Fibroblast of villous mesenchyme (primary cell): ENCODE data around the gene UPF3A. TPM values are rescaled to one million over a fixed set of nuclear protein-coding genes. Genes with fewer than 3 reads are reported as not detected.
"Not testable (repeated sequence)": the region's sequence is repeated elsewhere in the genome, so short reads cannot be mapped to it uniquely, and the experiment has no call there.

Source experiments
- DNase-seq: peaks from one replicate; pipeline ENCODE4 v3.0.0-alpha.2; 2010; ENCODE audit warnings: low read depth
- H3K4me3 ChIP-seq: 2 replicates; pipeline ENCODE4 v1.5.1; 2011; ENCODE audit warnings: low read depth, mild to moderate bottlenecking, low read length
- total RNA-seq: library from RNA; depleted of rRNA; stranded (reverse); fragments of >200 nt; gene quantifications from 2 replicates; pipeline ENCODE4 v1.2.3, GENCODE V29; 2012
- TF ChIP-seq, protein P1 (sequence below): IDR thresholded peaks from 2 replicates; pipeline ENCODE4 v1.5.1; 2012; ENCODE audit warnings: low read depth, mild to moderate bottlenecking, low read length; ENCODE audit not compliant: insufficient read depth

UPF3A gene
- total RNA-seq, 1 donor: 20.7 TPM

DNA sequence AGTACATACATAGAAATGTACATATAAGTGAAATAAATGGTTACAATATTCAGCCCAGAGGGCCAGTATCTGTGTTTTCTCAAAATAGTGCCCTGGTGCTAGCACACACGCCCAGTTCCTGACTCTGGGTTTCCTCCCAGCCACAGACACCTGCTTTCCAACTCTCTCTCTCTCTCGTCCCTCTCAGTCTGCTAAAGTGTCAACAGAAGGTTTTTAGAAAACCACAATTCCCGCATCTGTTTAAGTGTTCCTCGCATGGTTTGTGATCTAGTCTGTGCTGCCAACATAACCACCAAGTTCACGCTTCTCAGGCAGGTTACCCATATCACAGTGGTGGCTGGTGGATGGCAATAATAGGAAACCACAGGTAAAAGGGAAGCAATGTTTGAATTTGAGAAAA lies 17.8 kb upstream of the UPF3A start:
- DNase-seq: no peak
- no peak overlapping the region for H3K4me3 ChIP-seq
- TF ChIP-seq, protein P1, sequence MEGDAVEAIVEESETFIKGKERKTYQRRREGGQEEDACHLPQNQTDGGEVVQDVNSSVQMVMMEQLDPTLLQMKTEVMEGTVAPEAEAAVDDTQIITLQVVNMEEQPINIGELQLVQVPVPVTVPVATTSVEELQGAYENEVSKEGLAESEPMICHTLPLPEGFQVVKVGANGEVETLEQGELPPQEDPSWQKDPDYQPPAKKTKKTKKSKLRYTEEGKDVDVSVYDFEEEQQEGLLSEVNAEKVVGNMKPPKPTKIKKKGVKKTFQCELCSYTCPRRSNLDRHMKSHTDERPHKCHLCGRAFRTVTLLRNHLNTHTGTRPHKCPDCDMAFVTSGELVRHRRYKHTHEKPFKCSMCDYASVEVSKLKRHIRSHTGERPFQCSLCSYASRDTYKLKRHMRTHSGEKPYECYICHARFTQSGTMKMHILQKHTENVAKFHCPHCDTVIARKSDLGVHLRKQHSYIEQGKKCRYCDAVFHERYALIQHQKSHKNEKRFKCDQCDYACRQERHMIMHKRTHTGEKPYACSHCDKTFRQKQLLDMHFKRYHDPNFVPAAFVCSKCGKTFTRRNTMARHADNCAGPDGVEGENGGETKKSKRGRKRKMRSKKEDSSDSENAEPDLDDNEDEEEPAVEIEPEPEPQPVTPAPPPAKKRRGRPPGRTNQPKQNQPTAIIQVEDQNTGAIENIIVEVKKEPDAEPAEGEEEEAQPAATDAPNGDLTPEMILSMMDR: no peak

DNA sequence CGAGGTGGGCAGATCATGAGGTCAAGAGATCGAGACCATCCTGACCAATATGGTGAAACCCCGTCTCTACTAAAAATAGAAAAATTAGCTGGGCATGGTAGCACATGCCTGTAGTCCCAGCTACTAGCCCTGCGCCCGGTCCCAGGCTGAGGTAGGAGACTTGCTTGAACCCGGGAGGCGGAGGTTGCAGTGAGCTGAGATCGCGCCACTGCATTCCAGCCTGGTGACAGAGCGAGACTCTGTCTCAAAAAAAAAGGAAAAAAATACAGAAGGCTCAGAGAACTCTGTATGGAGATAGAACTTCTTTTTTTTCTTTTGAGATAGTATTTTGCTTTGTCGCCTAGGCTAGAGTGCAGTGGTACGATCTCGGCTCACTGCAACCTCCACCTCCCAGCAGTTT lies 17.1 kb upstream of the UPF3A start:
- DNase-seq, H3K4me3 ChIP-seq: not testable (repeated sequence)

DNA sequence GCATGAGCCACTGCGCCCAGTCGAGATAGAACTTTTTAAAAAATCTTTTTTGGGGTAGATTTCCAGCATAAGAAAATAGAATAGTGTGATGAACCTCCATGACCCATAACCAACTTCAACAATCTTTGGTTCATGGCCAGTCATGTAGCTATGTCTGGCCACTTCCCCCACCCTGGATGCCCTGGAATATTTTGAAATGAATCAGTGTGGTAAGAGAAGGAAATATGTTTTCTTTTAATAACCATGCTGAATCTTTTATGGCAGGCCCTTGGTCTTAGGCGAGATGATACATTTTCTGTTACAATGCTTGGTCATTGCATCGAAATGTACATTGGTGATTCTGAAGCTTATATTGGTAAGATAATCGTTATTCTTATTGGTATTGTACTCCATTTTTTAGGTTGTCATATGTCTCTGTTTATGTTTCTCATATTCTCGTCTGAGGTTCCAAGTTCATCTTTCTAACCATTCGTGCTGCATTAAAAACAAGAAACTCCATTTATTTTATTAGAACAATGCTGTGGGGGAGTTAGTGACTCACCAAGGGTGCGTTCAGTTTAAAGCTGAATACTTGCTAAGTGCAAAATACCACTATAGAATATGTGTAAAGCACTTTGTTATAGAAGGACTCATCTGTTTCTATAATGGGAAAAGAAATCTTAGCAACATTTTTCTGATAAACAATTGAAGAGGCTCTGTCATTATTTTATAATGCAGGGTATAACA lies 16.4 kb upstream of the UPF3A start:
- no peak overlapping the region for H3K4me3 ChIP-seq

DNA sequence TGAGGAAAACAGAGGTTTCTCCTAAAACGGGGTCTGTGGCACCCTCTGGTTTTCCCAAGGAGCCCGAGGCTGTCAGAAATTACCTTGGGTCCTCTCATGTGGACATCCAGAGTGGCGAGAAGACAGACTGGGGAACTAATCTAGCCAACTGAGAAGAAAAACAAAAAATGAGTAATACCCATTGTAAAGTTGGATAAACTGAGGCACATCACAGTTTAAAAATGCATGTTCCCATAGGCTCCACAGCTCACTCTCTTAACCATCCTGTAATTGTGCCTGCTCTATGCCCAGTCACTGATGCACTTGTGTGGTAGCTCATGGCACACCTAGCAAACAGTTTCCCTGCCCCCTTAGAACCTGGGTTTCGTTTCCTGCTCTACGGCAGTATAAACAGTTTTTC lies 15.2 kb upstream of the UPF3A start:
- TF ChIP-seq, protein P1: no peak
- no peak overlapping the region for H3K4me3 ChIP-seq
- no peak for DNase-seq

More for the DNA sequence above, 16.4 kb upstream of the UPF3A start:
- TF ChIP-seq, protein P1: no peak
- no peak for DNase-seq

DNA sequence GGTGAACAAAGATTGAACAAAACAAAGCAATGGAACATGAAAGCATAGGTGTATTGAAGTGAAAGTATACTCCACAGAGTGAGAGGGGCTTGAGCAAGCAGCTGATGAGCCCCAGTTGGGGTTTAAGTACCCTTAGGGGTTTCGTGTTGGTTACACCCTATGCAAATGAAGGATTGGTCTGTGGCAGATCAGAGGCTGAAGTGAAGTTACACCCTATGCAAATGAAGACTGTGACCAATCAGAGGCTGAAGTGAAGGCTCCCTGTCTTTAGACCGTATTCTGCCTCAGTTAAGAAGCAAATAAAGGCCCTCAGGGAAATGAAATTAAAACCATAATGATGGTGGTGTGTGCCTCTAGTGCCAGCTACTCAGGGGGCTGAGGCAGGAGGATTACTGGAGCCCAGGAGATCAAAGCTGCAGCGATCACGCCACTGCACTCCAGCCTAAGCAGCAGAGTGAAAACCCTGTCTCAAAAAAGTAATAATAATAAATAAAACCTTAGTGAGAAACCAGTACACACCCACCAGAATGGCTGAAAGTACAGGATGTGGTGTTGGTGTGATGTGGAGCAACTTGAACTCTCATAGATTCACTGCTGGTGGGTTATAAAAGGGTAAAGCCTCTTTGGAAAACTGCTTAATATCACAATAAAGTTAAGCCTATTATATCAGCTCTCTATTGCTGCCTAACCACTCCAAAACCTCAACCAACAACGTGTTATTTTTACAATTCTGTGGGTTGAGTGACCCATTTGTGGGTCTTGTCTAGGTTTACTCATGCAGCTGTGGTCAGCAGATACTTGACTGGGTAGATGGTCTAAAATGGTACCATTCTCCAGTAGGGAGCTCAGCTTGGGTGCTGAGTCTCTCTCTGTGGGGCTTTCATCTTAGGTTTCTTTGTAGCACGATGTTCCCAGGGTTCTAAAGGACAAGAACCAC lies 12.8 kb upstream of the UPF3A start:
- DNase-seq: no peak
- H3K4me3 ChIP-seq: no peak overlapping the region
- TF ChIP-seq, protein P1: no peak

DNA sequence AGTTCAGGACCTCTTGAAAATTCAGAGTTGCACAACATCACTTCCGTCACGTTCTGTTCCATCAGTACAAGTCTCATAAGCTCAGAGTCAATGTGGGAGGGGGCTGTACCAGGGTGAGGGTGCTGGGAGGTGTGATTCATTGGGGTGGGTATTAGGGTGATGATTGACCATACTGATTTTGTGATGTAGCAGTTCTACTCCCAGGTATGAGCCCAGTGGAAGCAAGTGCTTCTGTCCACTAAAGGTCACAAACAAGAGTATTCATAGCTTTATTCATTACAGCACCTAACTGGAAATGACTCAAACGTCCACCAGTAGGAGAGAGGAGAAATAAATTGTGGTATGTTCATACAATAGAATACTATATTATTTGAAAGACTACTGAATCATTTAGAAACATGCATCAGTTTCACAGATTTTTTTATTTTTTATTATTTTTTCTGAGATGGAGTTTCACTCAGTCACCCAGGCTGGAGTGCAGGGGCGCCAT lies 12.1 kb upstream of the UPF3A start:
- H3K4me3 ChIP-seq: no peak overlapping the region
- TF ChIP-seq, protein P1: no peak
- no peak for DNase-seq

DNA sequence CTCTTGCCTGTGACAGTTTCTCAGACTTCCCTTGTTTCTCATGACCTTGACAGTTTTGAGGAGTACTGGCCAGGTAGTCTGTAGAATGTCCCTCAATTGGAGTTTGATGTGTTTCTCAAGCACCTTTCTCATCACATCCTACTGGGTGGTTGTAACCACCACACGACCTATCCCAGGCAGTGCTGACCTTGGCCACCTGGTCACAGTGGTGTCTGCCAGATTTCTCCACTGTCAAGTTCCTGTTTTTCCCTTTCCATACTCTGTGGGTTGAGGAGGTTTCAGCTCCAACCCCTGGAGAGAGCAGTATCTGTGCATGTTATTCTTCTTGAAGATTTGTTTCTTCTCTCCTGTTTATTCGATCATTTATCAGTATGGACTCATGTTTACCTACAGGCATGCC lies 8.4 kb upstream of the UPF3A start:
- TF ChIP-seq, protein P1: no peak
- DNase-seq: no peak
- no peak overlapping the region for H3K4me3 ChIP-seq
